HCT116 (cell line): ENCODE measurements around the gene EXOSC5. TPM values are rescaled to one million over a fixed set of nuclear protein-coding genes. Genes with fewer than 3 reads are reported as not detected.

Experiments
- ATAC-seq: fragments of 200-7000 bp; cut with Tn5 transposase; 2 replicates; pipeline ENCODE4 v1.9.1; 2020; ENCODE audit warnings: mild to moderate bottlenecking, moderate library complexity
- BruUV-seq: library from RNA; stranded (reverse); fragments of 400-500 nt; replicated peaks from 2 replicates; lab custom pipeline; 2021; lab: Mats Ljungman, UMichigan
- CTCF ChIA-PET: fragments of 300-600 bp; sonication (Branson Sonifier 250); formaldehyde crosslinking; loops from one replicate; lab custom pipeline; 2021; ENCODE audit warnings: antibody characterized with exemption; lab: Charles Lee
- POLR2A ChIA-PET: fragments of 300-600, 350-600 bp; sonication (Branson Sonifier 250); formaldehyde crosslinking; loops from one replicate; lab custom pipeline; 2021; ENCODE audit warnings: antibody characterized with exemption; lab: Charles Lee
- RAD21 ChIA-PET, 2 experiments: fragments of 300-600 bp; sonication (Branson Sonifier 250); formaldehyde crosslinking; loops; one replicate each; lab custom pipeline; 2023; ENCODE audit warnings: low total read pairs in 2 of 2; ENCODE audit not compliant: uncharacterized antibody in 2 of 2, unreplicated experiment in 2 of 2, low non-redundant PET in 1 of 2; lab: Charles Lee
- DNase-seq: peaks from one replicate; pipeline ENCODE4 v3.0.0-alpha.2; 2010; ENCODE audit warnings: low read depth, low spot score
- H2AFZ ChIP-seq: fragments of 200-600 bp; shearing (Covaris generic), sonication (generic); 2 replicates; pipeline ENCODE4 v1.6.1; 2017; ENCODE audit warnings: low read depth, mixed run types, mixed read lengths, antibody characterized with exemption, low read length; ENCODE audit not compliant: poor library complexity, severe bottlenecking
- H3K27ac ChIP-seq: 2 replicates; pipeline ENCODE4 v1.5.1; 2012; ENCODE audit warnings: low read depth, low read length
- H3K27me3 ChIP-seq: fragments of 200-600 bp; sonication (generic); 2 replicates; pipeline ENCODE4 v1.6.1; 2016; ENCODE audit warnings: mixed run types, low read length, mixed read lengths; ENCODE audit not compliant: insufficient read depth
- H3K36me3 ChIP-seq, 2 experiments: fragments of 200-500 bp in 1 of 2; fragments of 200-600 bp in 1 of 2; sonication (Bioruptor generic) in 1 of 2; sonication (generic) in 1 of 2; 2 replicates each; pipeline versions ENCODE4 v1.5.1 to v1.6.1; 2014 to 2016; ENCODE audit warnings: low read length in 2 of 2, inconsistent platforms in 1 of 2, mixed read lengths in 1 of 2, mixed run types in 1 of 2; ENCODE audit not compliant: insufficient read depth in 2 of 2, control insufficient read depth in 1 of 2
- H3K4me1 ChIP-seq, 2 experiments: fragments of 200-600 bp in 1 of 2; sonication (generic) in 1 of 2; 2 replicates each; pipeline versions ENCODE4 v1.5.1 to v1.6.1; 2012 to 2017; ENCODE audit warnings: low read length in 2 of 2, inconsistent platforms in 1 of 2, mild to moderate bottlenecking in 1 of 2, mixed read lengths in 1 of 2, mixed run types in 1 of 2, moderate library complexity in 1 of 2; ENCODE audit not compliant: insufficient read depth in 2 of 2, control insufficient read depth in 1 of 2
- H3K4me2 ChIP-seq: fragments of 200-600 bp; sonication (generic); 2 replicates; pipeline ENCODE4 v1.6.1; 2017; ENCODE audit warnings: mixed run types, low read length, mixed read lengths
- H3K4me3 ChIP-seq, 2 experiments: fragments of 200-600 bp in 1 of 2; sonication (generic) in 1 of 2; replicated peaks in 1 of 2; 2 replicates each; pipeline ENCODE4 v1.5.1; 2011 to 2016; ENCODE audit warnings: low read length in 2 of 2, control low read depth in 1 of 2, low read depth in 1 of 2, mild to moderate bottlenecking in 1 of 2, mixed read lengths in 1 of 2, mixed run types in 1 of 2
- H3K79me2 ChIP-seq: fragments of 200-600 bp; sonication (generic); 2 replicates; pipeline ENCODE4 v1.6.1; 2017; ENCODE audit warnings: mild to moderate bottlenecking, mixed run types, low read length, moderate library complexity, mixed read lengths; ENCODE audit not compliant: insufficient read depth
- H3K9ac ChIP-seq: fragments of 200-600 bp; sonication (generic); 2 replicates; pipeline ENCODE4 v1.6.1; 2016; ENCODE audit warnings: low read length, mixed read lengths
- H3K9me2 ChIP-seq: fragments of 200-600 bp; sonication (generic), shearing (Covaris generic); 2 replicates; pipeline ENCODE4 v1.6.1; 2017; ENCODE audit warnings: mixed run types, mild to moderate bottlenecking, moderate library complexity; ENCODE audit not compliant: insufficient read depth
- H3K9me3 ChIP-seq, 2 experiments: fragments of 200-500 bp in 1 of 2; fragments of 200-600 bp in 1 of 2; sonication (Bioruptor generic) in 1 of 2; sonication (generic) in 1 of 2; 2 replicates each; pipeline ENCODE4 v1.6.1; 2014 to 2017; ENCODE audit warnings: low read length in 2 of 2, mixed read lengths in 2 of 2, inconsistent platforms in 1 of 2, low read depth in 1 of 2, mild to moderate bottlenecking in 1 of 2, mixed run types in 1 of 2, moderate library complexity in 1 of 2; ENCODE audit not compliant: control insufficient read depth in 1 of 2, insufficient read depth in 1 of 2
- H4K20me1 ChIP-seq: fragments of 200-600 bp; sonication (generic), shearing (Covaris generic); 2 replicates; pipeline ENCODE4 v1.6.1; 2017; ENCODE audit warnings: mixed run types, mild to moderate bottlenecking, moderate library complexity; ENCODE audit not compliant: insufficient read depth
- CBX3 ChIP-seq: IDR thresholded peaks from 2 replicates; pipeline ENCODE4 v1.6.1; 2012; ENCODE audit warnings: low read depth
- EGR1 ChIP-seq: IDR thresholded peaks from 2 replicates; pipeline ENCODE4 v1.6.1; 2012; ENCODE audit warnings: low read depth
- ELF1 ChIP-seq: IDR thresholded peaks from 2 replicates; pipeline ENCODE4 v1.6.1; 2012; ENCODE audit warnings: low read depth, borderline replicate concordance
- EZH2phosphoT487 ChIP-seq: fragments of 200-600 bp; IDR thresholded peaks from 2 replicates; pipeline ENCODE4 v1.6.1; 2018; ENCODE audit warnings: antibody characterized with exemption, borderline replicate concordance
- JUND ChIP-seq: IDR thresholded peaks from 2 replicates; pipeline ENCODE4 v1.6.1; 2012
- POLR2AphosphoS5 ChIP-seq: IDR thresholded peaks from 2 replicates; pipeline ENCODE4 v1.6.1; 2011; ENCODE audit warnings: mild to moderate bottlenecking, low read depth, low read length, moderate library complexity
- RAD21 ChIP-seq: IDR thresholded peaks from 2 replicates; pipeline ENCODE4 v1.6.1; 2012; ENCODE audit warnings: low read depth, mild to moderate bottlenecking
- SP1 ChIP-seq: IDR thresholded peaks from 2 replicates; pipeline ENCODE4 v1.6.1; 2012; ENCODE audit warnings: low read depth
- SRF ChIP-seq: IDR thresholded peaks from 2 replicates; pipeline ENCODE4 v1.6.1; 2012; ENCODE audit warnings: low read depth
- TCF7L2 ChIP-seq: IDR thresholded peaks from 2 replicates; pipeline ENCODE4 v1.7.0; 2011; ENCODE audit warnings: borderline replicate concordance, inconsistent platforms; ENCODE audit not compliant: insufficient read depth, insufficient read length; ENCODE audit errors: extremely low read depth
- YY1 ChIP-seq: IDR thresholded peaks from 2 replicates; pipeline ENCODE4 v1.6.1; 2011; ENCODE audit warnings: low read length, low read depth, moderate library complexity, mild to moderate bottlenecking; ENCODE audit not compliant: insufficient replicate concordance; ENCODE audit errors: extremely low read depth
- intact Hi-C: fragments of 100-400 bp; cut with micrococcal nuclease; formaldehyde crosslinking; loops from 2 replicates; pipeline ENCODE4 v1.10.0; 2022
- total RNA-seq: library from RNA; stranded (reverse); gene quantifications from one replicate; pipeline ENCODE4 v1.2.1, GENCODE V29; 2021; ENCODE audit not compliant: unreplicated experiment
- TF ChIP-seq, protein P1 (sequence below): IDR thresholded peaks from 2 replicates; pipeline ENCODE4 v1.6.1; 2012
- TF ChIP-seq, protein P2 (sequence below): IDR thresholded peaks from 2 replicates; pipeline ENCODE4 v1.6.1; 2012
- TF ChIP-seq, protein P3 (sequence below): IDR thresholded peaks from 2 replicates; pipeline ENCODE4 v1.6.1; 2011; ENCODE audit warnings: mild to moderate bottlenecking, low read length, moderate library complexity; ENCODE audit not compliant: insufficient replicate concordance; ENCODE audit errors: extremely low read depth

EXOSC5 gene
- total RNA-seq, 1 experiment from 2014 or later: 57.5 TPM

- ChIA-PET RAD21 (no interaction called here), POLR2A (interaction anchor here (2.1 kb wide), 1 partner anchor 10 kb away, joined by 13 read pairs; no protein-coding TSS in a partner anchor), CTCF (no interaction called here)
- Histone ChIP-seq H3K9ac (no peak overlapping the region), H3K4me2 (no peak overlapping the region), H3K4me3 (no peak overlapping the region), H3K79me2 (peaks cover 12% of the 10 kb centered on the region; the same call in 1 of the 2 replicates), H4K20me1 (no peaks in the 10 kb centered on the region), H3K36me3 (no peaks in the 10 kb centered on the region), H2AFZ (no peak overlapping the region), H3K4me1 (peaks cover 8 to 34% of the 10 kb centered on the region in 2 experiments; a peak in 3 of 4 replicates), H3K27me3 (no peaks in the 10 kb centered on the region), H3K27ac (no peak overlapping the region), H3K9me3 (no peaks in the 10 kb centered on the region), H3K9me2 (no peaks in the 10 kb centered on the region)
- ATAC-seq (no peak), DNase-seq (no peak)
- TF ChIP-seq TCF7L2: no peak
- no peak for TF ChIP-seq ELF1
- no peak for TF ChIP-seq RAD21
- no peak for TF ChIP-seq CBX3
- TF ChIP-seq, protein P1, sequence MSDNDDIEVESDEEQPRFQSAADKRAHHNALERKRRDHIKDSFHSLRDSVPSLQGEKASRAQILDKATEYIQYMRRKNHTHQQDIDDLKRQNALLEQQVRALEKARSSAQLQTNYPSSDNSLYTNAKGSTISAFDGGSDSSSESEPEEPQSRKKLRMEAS: no peak
- TF ChIP-seq JUND: no peak
- TF ChIP-seq, protein P2, sequence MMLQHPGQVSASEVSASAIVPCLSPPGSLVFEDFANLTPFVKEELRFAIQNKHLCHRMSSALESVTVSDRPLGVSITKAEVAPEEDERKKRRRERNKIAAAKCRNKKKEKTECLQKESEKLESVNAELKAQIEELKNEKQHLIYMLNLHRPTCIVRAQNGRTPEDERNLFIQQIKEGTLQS: no peak
- TF ChIP-seq, protein P3, sequence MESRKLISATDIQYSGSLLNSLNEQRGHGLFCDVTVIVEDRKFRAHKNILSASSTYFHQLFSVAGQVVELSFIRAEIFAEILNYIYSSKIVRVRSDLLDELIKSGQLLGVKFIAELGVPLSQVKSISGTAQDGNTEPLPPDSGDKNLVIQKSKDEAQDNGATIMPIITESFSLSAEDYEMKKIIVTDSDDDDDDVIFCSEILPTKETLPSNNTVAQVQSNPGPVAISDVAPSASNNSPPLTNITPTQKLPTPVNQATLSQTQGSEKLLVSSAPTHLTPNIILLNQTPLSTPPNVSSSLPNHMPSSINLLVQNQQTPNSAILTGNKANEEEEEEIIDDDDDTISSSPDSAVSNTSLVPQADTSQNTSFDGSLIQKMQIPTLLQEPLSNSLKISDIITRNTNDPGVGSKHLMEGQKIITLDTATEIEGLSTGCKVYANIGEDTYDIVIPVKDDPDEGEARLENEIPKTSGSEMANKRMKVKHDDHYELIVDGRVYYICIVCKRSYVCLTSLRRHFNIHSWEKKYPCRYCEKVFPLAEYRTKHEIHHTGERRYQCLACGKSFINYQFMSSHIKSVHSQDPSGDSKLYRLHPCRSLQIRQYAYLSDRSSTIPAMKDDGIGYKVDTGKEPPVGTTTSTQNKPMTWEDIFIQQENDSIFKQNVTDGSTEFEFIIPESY: no peak
- no peak for TF ChIP-seq SRF
- no peak for TF ChIP-seq EGR1
- no peak for TF ChIP-seq EZH2phosphoT487
- TF ChIP-seq POLR2AphosphoS5: no peak
- TF ChIP-seq SP1: no peak
- TF ChIP-seq YY1: no peak
- no TSS peak for BruUV-seq
- intact Hi-C loops: no loop called here
Observed at GRCh38 chr19:41362143-41362847, 34.9 kb downstream of the EXOSC5 start.
